HG03175 (cell line): ENCODE measurements around the gene CDK16.
"Not testable (repeated sequence)": the region's sequence is repeated elsewhere in the genome, so short reads cannot be mapped to it uniquely, and the experiment has no call there.

Source experiments
- ATAC-seq: cut with Tn5 transposase; IDR thresholded peaks from one replicate; pipeline ENCODE4 v1.9.1; 2021; ENCODE audit warnings: mild to moderate bottlenecking, moderate library complexity; ENCODE audit not compliant: unreplicated experiment

Gene CDK16

DNA sequence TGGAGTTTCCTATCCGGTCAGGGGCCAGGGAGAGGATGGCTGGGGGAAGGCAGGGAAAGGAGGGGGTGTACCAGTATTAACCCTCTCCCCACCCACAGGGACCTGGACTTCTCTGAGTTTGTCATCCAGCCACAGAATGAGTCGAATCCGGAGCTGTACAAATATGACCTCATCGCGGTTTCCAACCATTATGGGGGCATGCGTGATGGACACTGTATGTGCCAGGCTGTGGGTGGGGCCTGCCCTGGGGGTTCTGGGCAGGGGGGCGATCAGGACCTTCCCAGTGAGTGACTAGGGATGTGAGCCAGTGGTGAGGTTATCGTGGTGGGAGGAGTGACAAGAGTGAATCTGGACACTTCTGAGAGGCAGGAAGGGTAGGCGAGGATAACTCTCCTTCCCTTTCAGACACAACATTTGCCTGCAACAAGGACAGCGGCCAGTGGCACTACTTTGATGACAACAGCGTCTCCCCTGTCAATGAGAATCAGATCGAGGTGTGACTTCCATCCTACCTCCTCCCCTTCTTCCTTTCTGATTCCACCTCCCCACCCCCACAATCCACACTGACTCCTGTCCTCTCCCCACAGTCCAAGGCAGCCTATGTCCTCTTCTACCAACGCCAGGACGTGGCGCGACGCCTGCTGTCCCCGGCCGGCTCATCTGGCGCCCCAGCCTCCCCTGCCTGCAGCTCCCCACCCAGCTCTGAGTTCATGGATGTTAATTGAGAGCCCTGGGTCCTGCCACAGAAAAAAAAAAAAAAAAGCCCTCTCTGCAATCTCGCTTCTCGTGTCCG is 28.9 kb downstream of the CDK16 start:
- ATAC-seq = no peak

DNA sequence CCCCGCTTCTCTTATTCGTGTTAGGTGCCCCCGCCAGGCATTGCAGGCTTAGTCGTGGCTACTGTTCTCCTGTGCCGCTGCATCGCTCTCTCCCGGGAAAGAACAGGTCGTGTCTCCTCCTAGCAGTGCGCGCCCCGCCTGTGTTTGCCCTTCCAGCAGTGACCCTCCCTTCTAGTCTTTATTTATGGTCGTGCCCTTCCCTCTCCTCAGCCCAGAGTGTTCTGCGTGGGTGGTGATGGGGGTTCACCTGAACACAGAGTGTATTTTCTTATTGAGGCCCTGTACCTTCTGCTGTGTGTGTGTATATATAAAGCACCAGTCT is 29.5 kb downstream of the CDK16 start:
- no peak for ATAC-seq

DNA sequence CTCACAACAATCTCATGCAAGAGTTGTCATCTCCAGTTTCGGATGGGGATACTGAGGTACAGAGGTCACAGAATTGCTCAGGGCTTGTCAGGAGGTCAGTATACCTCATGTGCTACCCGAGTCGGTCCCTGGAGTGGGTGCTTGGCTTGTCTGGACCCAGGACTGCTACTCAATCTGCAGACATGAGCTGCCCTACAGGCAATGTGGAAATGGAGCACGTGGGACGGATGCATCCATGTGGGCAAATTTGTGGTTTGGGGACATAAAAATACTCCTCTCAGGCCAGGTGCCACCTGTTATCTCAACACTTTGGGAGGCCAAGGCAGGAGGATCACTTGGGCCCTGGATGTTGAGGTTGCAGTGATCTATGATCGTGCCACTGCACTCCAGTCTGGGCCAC is 30.1 kb downstream of the CDK16 start:
- ATAC-seq = no peak

DNA sequence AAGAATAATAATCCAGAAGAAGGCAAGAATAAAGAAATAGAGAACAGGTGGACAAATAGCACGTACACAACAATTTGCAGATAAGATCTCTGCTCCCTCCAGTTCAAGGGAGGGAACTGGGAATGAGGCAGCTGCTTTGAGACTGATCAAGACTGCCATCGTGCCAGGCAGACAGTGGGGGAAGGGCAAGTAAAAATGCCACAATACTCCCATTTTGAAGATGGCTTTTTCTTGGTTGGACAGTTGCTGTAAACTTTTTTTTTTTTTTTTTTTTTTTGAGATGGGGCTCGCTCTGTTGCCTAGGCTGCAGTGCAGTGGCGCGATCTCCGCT is 31.5 kb downstream of the CDK16 start:
- ATAC-seq = no peak

DNA sequence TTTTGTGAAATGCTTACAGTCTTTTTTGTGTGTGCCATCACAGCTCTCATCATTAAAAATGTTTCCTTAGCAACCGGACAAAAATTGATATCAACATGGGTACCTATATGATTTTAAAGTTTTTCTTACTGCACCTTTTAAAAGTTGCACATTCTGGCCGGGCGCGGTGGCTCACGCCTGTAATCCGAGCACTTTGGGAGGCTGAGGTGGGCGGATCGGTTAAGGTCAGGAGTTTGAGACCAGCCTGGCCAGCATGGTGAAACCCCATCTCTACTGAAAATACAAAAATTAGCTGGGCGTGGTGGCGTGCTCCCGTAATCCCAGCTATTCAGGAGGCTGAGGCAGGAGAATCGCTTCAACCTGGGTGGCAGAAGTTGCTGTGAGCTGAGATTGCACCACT is 39.1 kb downstream of the CDK16 start:
- not testable (repeated sequence) for ATAC-seq

DNA sequence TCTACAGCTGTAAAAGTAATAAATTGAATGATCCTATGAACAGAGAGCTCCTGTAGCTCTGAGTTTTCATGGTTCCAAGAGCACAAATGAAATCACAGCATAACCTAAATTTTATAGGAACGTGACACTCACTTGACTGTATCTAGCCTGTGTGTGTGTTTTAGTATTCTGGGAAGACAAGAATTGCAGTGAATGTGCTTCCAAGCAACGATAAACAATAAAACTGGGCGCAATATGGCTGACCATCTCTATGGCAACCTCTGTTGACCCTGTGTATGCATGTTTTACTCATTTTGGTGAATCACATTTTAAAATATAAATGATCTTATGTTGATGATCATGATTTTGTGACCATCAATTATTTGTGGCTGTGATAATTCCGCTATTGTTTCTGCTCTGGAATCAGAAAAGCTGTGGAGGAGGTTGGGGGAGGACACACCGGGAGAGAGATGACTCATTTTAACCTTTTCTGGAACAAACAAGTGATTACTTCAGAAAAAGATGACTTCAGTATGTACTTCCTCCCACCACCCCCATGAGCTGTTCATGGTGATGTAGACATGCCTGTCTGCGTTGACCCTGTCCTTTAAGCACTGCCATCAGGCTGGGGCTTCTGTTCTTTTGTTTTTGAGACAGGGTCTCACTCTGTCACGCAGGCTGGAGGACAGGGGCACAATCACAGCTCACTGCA is 46.1 kb downstream of the CDK16 start:
- ATAC-seq = no peak

DNA sequence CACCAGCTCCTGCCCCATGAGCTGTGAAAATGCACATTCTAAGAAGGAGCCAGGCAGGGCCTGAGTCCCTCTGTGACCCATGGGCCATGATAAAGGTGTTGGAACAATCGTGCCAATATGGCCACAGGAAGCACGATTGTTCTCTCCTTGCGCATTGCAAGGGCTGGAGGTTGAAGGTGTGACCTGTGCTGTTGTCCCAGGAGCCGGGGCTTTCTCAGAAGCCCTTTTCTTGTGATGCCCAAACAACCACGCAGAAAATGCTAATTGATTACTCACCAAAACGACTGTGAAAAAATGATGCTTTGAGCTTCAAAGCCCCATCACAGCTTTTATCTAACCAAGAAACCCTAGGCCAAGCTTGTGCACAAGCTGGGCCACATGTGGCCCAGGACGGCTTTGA is 48.2 kb downstream of the CDK16 start:
- ATAC-seq = no peak

DNA sequence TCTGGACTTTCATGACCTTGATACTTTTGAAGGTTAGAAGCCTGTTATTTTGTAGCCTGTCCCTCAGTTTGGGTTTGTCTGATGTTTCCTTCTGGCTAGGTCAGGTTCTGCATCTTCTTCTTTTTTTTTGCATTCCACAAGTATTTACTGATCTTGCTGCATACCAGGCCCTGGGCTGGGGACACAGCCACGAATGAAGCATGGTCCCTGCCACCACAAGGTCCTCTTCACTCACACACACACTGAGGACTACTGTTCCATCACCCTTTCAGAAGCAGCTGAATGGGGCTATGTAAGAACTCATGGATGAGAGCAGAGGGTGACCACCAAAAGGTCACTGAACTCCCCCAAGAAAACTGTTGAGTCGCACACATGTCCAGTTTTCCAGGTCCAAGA is 53.5 kb downstream of the CDK16 start:
- no peak for ATAC-seq

DNA sequence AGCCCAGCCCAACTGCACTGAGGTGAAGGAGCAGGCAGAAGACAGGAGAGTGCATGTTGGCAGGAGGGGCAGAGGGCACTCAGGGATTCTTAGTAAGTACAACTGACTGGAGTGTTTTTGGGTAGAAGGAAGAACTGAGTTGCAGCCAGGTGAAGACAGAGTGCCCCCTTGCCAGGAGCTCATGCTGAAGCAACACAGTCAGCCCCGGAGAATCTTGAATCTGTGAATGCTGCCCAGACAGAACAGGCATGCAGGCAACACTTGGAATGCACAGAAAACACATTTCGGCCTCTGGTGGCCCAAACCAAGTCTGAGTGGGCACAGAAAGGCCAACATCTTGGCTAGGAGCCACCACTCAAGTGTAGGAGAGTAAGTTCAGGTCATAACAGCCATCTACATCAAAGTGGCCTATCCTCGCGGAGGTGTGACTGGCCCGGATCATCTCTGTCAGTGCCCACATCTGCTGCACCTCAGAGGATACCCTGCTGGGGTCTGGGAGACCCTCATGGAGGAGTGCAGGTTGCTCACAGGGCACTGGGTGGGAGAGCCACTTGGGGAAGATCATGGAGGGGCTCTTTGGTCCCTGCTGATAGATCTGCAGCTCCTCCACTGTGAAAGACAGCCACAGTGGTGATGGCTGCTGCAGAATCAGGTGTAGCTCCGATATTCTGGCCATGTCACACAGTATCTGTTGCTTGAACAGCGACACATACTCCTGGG is 54.7 kb downstream of the CDK16 start:
- ATAC-seq = no peak

DNA sequence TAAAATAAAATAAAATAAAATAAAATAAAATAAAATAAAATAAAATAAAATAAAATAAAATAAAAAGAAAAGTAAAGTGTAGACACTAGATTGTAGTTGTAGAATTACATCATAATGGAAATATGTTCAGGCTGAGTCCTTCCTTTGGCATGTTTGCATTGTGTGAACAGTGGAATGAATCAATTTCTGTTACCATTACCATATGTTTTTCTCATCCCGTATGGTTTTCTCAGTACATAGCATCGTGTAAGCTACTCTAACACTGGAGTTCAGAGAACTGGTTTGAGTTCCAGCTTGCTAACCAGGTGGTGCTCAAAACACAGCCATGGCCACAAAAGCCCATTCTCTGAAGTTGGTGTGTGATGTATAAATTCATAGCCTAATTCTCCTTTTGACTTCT is 60.2 kb downstream of the CDK16 start:
- no peak for ATAC-seq
